Liver (tissue), 9 donors: ENCODE measurements around the gene TMCO4. TPM values are rescaled to one million over a fixed set of nuclear protein-coding genes. Genes with fewer than 3 reads are reported as not detected.

Experiments used
- DNase-seq: peaks from one replicate; pipeline ENCODE4 v3.0.0-alpha.2; 2017; ENCODE audit warnings: low spot score
- H3K27ac ChIP-seq, 2 donors: one replicate each; pipeline ENCODE4 v1.7.0; 2013; ENCODE audit warnings: inconsistent platforms in 2 of 2, low read length in 2 of 2, control low read depth in 1 of 2, low read depth in 1 of 2, mild to moderate bottlenecking in 1 of 2
- H3K27me3 ChIP-seq, 4 donors: one replicate each; pipeline versions ENCODE4 v1.6.1 to v1.7.0; 2013; ENCODE audit warnings: low read length in 3 of 4, inconsistent platforms in 1 of 4, mild to moderate bottlenecking in 1 of 4, moderate library complexity in 1 of 4; ENCODE audit not compliant: control insufficient read depth in 4 of 4, insufficient read depth in 4 of 4
- H3K36me3 ChIP-seq, 4 donors: one replicate each; pipeline versions ENCODE4 v1.6.1 to v1.7.0; 2013; ENCODE audit warnings: low read length in 3 of 4, mild to moderate bottlenecking in 3 of 4, low read depth in 1 of 4, moderate library complexity in 1 of 4; ENCODE audit not compliant: control insufficient read depth in 4 of 4, insufficient read depth in 3 of 4
- H3K4me1 ChIP-seq, 4 donors: one replicate each; pipeline versions ENCODE4 v1.6.1 to v1.7.0; 2013; ENCODE audit warnings: low read length in 3 of 4, mild to moderate bottlenecking in 3 of 4, moderate library complexity in 1 of 4; ENCODE audit not compliant: control insufficient read depth in 4 of 4, insufficient read depth in 4 of 4
- H3K4me3 ChIP-seq, 3 donors: one replicate each; pipeline versions ENCODE4 v1.6.1 to v1.7.0; 2013; ENCODE audit warnings: low read length in 3 of 3, control low read depth in 1 of 3, low read depth in 1 of 3, mild to moderate bottlenecking in 1 of 3
- H3K9ac ChIP-seq, 2 donors: one replicate each; pipeline ENCODE4 v1.7.0; 2013; ENCODE audit warnings: low read length in 2 of 2, mild to moderate bottlenecking in 2 of 2, moderate library complexity in 2 of 2, control low read depth in 1 of 2, low read depth in 1 of 2
- H3K9me3 ChIP-seq, 4 donors: one replicate each; pipeline versions ENCODE4 v1.6.1 to v1.7.0; 2013; ENCODE audit warnings: low read length in 3 of 4; ENCODE audit not compliant: control insufficient read depth in 4 of 4
- ATF3 ChIP-seq: IDR thresholded peaks from 2 replicates; pipeline ENCODE4 v1.6.1; 2016; ENCODE audit warnings: antibody characterized with exemption
- CTCF ChIP-seq: fragments of 150-350 bp; IDR thresholded peaks from 2 replicates; pipeline ENCODE4 v1.5.1; 2017; ENCODE audit warnings: improper control_type of control experiment, low read depth, low read length; ENCODE audit not compliant: missing input control
- EGR1 ChIP-seq, 2 donors: IDR thresholded peaks; 2 replicates each; pipeline ENCODE4 v1.6.1; 2016 to 2018; ENCODE audit warnings: antibody characterized with exemption in 2 of 2, low read depth in 2 of 2
- FOXA1 ChIP-seq: IDR thresholded peaks from 2 replicates; pipeline ENCODE4 v1.6.1; 2016; ENCODE audit warnings: antibody characterized with exemption
- FOXA2 ChIP-seq: IDR thresholded peaks from 2 replicates; pipeline ENCODE4 v1.6.1; 2016; ENCODE audit warnings: antibody characterized with exemption
- GABPA ChIP-seq, 2 donors: IDR thresholded peaks in 1 of 2; conservative IDR thresholded peaks in 1 of 2; 2 replicates each; pipeline ENCODE4 v1.6.1; 2016; ENCODE audit warnings: antibody characterized with exemption in 2 of 2, mild to moderate bottlenecking in 1 of 2, moderate library complexity in 1 of 2
- HNF4A ChIP-seq, 2 donors: conservative IDR thresholded peaks; 2 replicates each; pipeline ENCODE4 v1.6.1; 2016; ENCODE audit warnings: antibody characterized with exemption in 2 of 2, mild to moderate bottlenecking in 2 of 2
- HNF4G ChIP-seq: IDR thresholded peaks from 2 replicates; pipeline ENCODE4 v1.6.1; 2016; ENCODE audit warnings: antibody characterized with exemption
- JUND ChIP-seq, 2 donors: IDR thresholded peaks; 2 replicates each; pipeline ENCODE4 v1.6.1; 2016; ENCODE audit warnings: antibody characterized with exemption in 2 of 2
- MAX ChIP-seq: IDR thresholded peaks from 2 replicates; pipeline ENCODE4 v1.6.1; 2016; ENCODE audit warnings: antibody characterized with exemption
- NR2F2 ChIP-seq: IDR thresholded peaks from 2 replicates; pipeline ENCODE4 v1.6.1; 2016; ENCODE audit warnings: antibody characterized with exemption
- RAD21 ChIP-seq, 2 donors: IDR thresholded peaks; 2 replicates each; pipeline ENCODE4 v1.6.1; 2016; ENCODE audit warnings: antibody characterized with exemption in 2 of 2, mild to moderate bottlenecking in 2 of 2
- REST ChIP-seq: IDR thresholded peaks from 2 replicates; pipeline ENCODE4 v1.6.1; 2016; ENCODE audit warnings: antibody characterized with exemption, mild to moderate bottlenecking
- SP1 ChIP-seq: IDR thresholded peaks from 2 replicates; pipeline ENCODE4 v1.6.1; 2018; ENCODE audit warnings: antibody characterized with exemption, mild to moderate bottlenecking
- TAF1 ChIP-seq: conservative IDR thresholded peaks from 2 replicates; pipeline ENCODE4 v1.6.1; 2016; ENCODE audit warnings: antibody characterized with exemption, mild to moderate bottlenecking
- YY1 ChIP-seq: IDR thresholded peaks from 2 replicates; pipeline ENCODE4 v1.6.1; 2016; ENCODE audit warnings: antibody characterized with exemption, mild to moderate bottlenecking
- ZBTB33 ChIP-seq: IDR thresholded peaks from 2 replicates; pipeline ENCODE4 v1.6.1; 2016; ENCODE audit warnings: antibody characterized with exemption
- WGBS: extraction: QIAGEN DNeasy Blood & Tissue Kit; methylation state at CpG from one replicate; pipeline ENCODE4 v1.1.7; 2013; 5-methylcytosine and 5-hydroxymethylcytosine counted together
- polyA plus RNA-seq, 2 donors: library from polyadenylated mRNA; stranded (reverse) in 1 of 2; unstranded in 1 of 2; fragments of 200-250 nt in 1 of 2; fragments of >200 nt in 1 of 2; fragmentation: Nextera tagmentation in 1 of 2; extraction: Ambion mirVana in 1 of 2; gene quantifications; one replicate each; pipeline versions ENCODE4 v1.2.1 to v1.2.3, GENCODE V29; 2013 to 2015
- total RNA-seq, 2 donors: library from RNA; depleted of rRNA; stranded (reverse); fragments of >200 nt; gene quantifications; one replicate each; pipeline ENCODE4 v1.2.3, GENCODE V29; 2014
- donor health status: healthy.
- donor health status: healthy.
- donor health status: healthy.
- donor health status: healthy.
- donor health status: healthy.

Gene TMCO4
- total and polyA plus RNA-seq, 4 donors, result 4.0 to 9.5 (median 6.0) TPM

GRCh38 chr1:19658186-19658585 lies 141.5 kb downstream of the TMCO4 start:
- Histone ChIP-seq H3K27ac (no peak overlapping the region), H3K36me3 (no peaks in the 10 kb centered on the region), H3K4me1 (peaks cover 0 to 4% (median 2%) of the 10 kb centered on the region in 4 donors), H3K9me3 (no peaks in the 10 kb centered on the region), H3K9ac (no peak overlapping the region), H3K4me3 (no peak overlapping the region), H3K27me3 (no peaks in the 10 kb centered on the region)
- no peak for TF ChIP-seq SP1
- TF ChIP-seq ATF3, result no peak
- no peak for TF ChIP-seq JUND (IDR thresholded peaks at IDR 0.05)
- TF ChIP-seq TAF1, result no peak
- no peak for TF ChIP-seq GABPA (IDR thresholded peaks at IDR 0.05 in 1 of 2, conservative IDR thresholded peaks at IDR 0.05 in 1 of 2)
- no peak for TF ChIP-seq HNF4G
- TF ChIP-seq EGR1 (IDR thresholded peaks at IDR 0.05; ENCODE audit: low read depth in 2 of 2), result no peak
- TF ChIP-seq CTCF, result no peak
- no peak for TF ChIP-seq MAX
- TF ChIP-seq ZBTB33, result no peak
- no peak for TF ChIP-seq NR2F2
- TF ChIP-seq FOXA1, result no peak
- TF ChIP-seq RAD21 (IDR thresholded peaks at IDR 0.05), result no peak
- no peak for TF ChIP-seq REST
- TF ChIP-seq YY1, result no peak
- no peak for TF ChIP-seq FOXA2
- WGBS, result 92% methylated on average over 13 of the region's 13 CpGs
- no peak for DNase-seq

GRCh38 chr1:19657511-19657910 lies 142.2 kb downstream of the TMCO4 start:
- Histone ChIP-seq H3K9me3 (no peaks in the 10 kb centered on the region), H3K27me3 (no peaks in the 10 kb centered on the region), H3K4me1 (peaks cover 0 to 4% (median 2%) of the 10 kb centered on the region in 4 donors), H3K4me3 (no peak overlapping the region), H3K36me3 (no peaks in the 10 kb centered on the region), H3K9ac (no peak overlapping the region), H3K27ac (no peak overlapping the region)
- no peak for TF ChIP-seq REST
- no peak for TF ChIP-seq FOXA1
- no peak for TF ChIP-seq HNF4G
- TF ChIP-seq RAD21 (IDR thresholded peaks at IDR 0.05), result no peak
- TF ChIP-seq FOXA2, result no peak
- no peak for TF ChIP-seq TAF1
- no peak for TF ChIP-seq JUND (IDR thresholded peaks at IDR 0.05)
- TF ChIP-seq ATF3, result no peak
- TF ChIP-seq HNF4A (conservative IDR thresholded peaks at IDR 0.05), result no peak
- WGBS, result 92% methylated on average over 10 of the region's 10 CpGs
- no peak for DNase-seq
